Neuronal stem cell (in vitro differentiated cells): ENCODE data around the gene OSM.

ENCODE experiments used
- DNase-seq: peaks from one replicate; pipeline ENCODE4 v3.0.0-alpha.2; 2013; ENCODE audit warnings: low spot score
- H2AFZ ChIP-seq: one replicate; pipeline ENCODE4 v1.6.1; 2013; ENCODE audit warnings: mild to moderate bottlenecking, low read length, inconsistent platforms
- H2AK5ac ChIP-seq: 2 replicates; pipeline ENCODE4 v1.6.1; 2013; ENCODE audit warnings: low read depth, mild to moderate bottlenecking, inconsistent platforms, low read length, moderate library complexity, mixed read lengths
- H2BK120ac ChIP-seq: 2 replicates; pipeline ENCODE4 v1.6.1; 2013; ENCODE audit warnings: low read depth, mild to moderate bottlenecking, inconsistent platforms, low read length, moderate library complexity, mixed read lengths
- H2BK12ac ChIP-seq: one replicate; pipeline ENCODE4 v1.6.1; 2013; ENCODE audit warnings: low read length, inconsistent platforms
- H2BK15ac ChIP-seq: 2 replicates; pipeline ENCODE4 v1.6.1; 2013; ENCODE audit warnings: mild to moderate bottlenecking, low read length, inconsistent platforms, mixed read lengths
- H2BK5ac ChIP-seq: one replicate; pipeline ENCODE4 v1.6.1; 2013; ENCODE audit warnings: inconsistent platforms, mild to moderate bottlenecking, low read length, moderate library complexity
- H3K14ac ChIP-seq: one replicate; pipeline ENCODE4 v1.6.1; 2013; ENCODE audit warnings: low read length, inconsistent platforms
- H3K18ac ChIP-seq: 2 replicates; pipeline ENCODE4 v1.6.1; 2013; ENCODE audit warnings: low read length, inconsistent platforms
- H3K23ac ChIP-seq: 2 replicates; pipeline ENCODE4 v1.6.1; 2013; ENCODE audit warnings: low read depth, mild to moderate bottlenecking, mixed read lengths, low read length, inconsistent platforms; ENCODE audit not compliant: poor library complexity
- H3K27ac ChIP-seq: replicated peaks from 3 replicates; pipeline ENCODE4 v1.5.1; 2013; ENCODE audit warnings: low read length, inconsistent platforms
- H3K27me3 ChIP-seq, 3 experiments: 2 replicates each; pipeline ENCODE4 v1.6.1; 2013; ENCODE audit warnings: low read length in 3 of 3, mild to moderate bottlenecking in 2 of 3, inconsistent platforms in 1 of 3, low read depth in 1 of 3, mixed read lengths in 1 of 3, moderate library complexity in 1 of 3; ENCODE audit not compliant: control insufficient read depth in 3 of 3, insufficient read depth in 3 of 3
- H3K36me3 ChIP-seq, 2 donors: replicated peaks in 1 of 2; 2 replicates each; pipeline ENCODE4 v1.6.1; 2013; ENCODE audit warnings: low read length in 2 of 2; ENCODE audit not compliant: control insufficient read depth in 2 of 2, insufficient read depth in 2 of 2
- H3K4ac ChIP-seq: 2 replicates; pipeline ENCODE4 v1.6.1; 2013; ENCODE audit warnings: inconsistent platforms, mild to moderate bottlenecking, low read length, moderate library complexity
- H3K4me1 ChIP-seq, 2 donors: 1 replicate in 1 of 2; 2 replicates in 1 of 2; pipeline ENCODE4 v1.6.1; 2013; ENCODE audit warnings: low read length in 2 of 2, low read depth in 1 of 2; ENCODE audit not compliant: control insufficient read depth in 2 of 2, insufficient read depth in 1 of 2
- H3K4me2 ChIP-seq: one replicate; pipeline ENCODE4 v1.6.1; 2013; ENCODE audit warnings: mild to moderate bottlenecking, low read length, inconsistent platforms; ENCODE audit not compliant: insufficient read depth, poor library complexity, severe bottlenecking
- H3K4me3 ChIP-seq, 2 donors: 2 replicates each; pipeline ENCODE4 v1.5.1; 2013; ENCODE audit warnings: low read length in 2 of 2, mild to moderate bottlenecking in 2 of 2, inconsistent platforms in 1 of 2, moderate library complexity in 1 of 2
- H3K79me1 ChIP-seq: one replicate; pipeline ENCODE4 v1.6.1; 2013; ENCODE audit warnings: low read depth, mild to moderate bottlenecking, inconsistent platforms, low read length, moderate library complexity
- H3K9ac ChIP-seq: one replicate; pipeline ENCODE4 v1.6.1; 2013; ENCODE audit warnings: mild to moderate bottlenecking, low read depth, low read length, inconsistent platforms; ENCODE audit not compliant: poor library complexity
- H3K9me3 ChIP-seq, 2 donors: replicated peaks in 1 of 2; 2 replicates each; pipeline versions ENCODE3 to v1.6.1; 2013; ENCODE audit warnings: low read length in 2 of 2, mild to moderate bottlenecking in 2 of 2, inconsistent platforms in 1 of 2, low read depth in 1 of 2, mixed read lengths in 1 of 2, moderate library complexity in 1 of 2; ENCODE audit not compliant: control insufficient read depth in 2 of 2, insufficient read depth in 1 of 2
- H4K8ac ChIP-seq: one replicate; pipeline ENCODE4 v1.6.1; 2013; ENCODE audit warnings: low read depth, mild to moderate bottlenecking, inconsistent platforms, low read length, moderate library complexity
- H4K91ac ChIP-seq: one replicate; pipeline ENCODE4 v1.6.1; 2013; ENCODE audit warnings: low read length, low read depth, mild to moderate bottlenecking, inconsistent platforms; ENCODE audit not compliant: poor library complexity
- WGBS, 2 donors: extraction: QIAGEN DNeasy Blood & Tissue Kit; methylation state at CpG; one replicate each; pipeline ENCODE4 v1.1.7; 2013; ENCODE audit warnings: missing lambda C conversion rate in 2 of 2, mixed read lengths in 1 of 2; ENCODE audit not compliant: insufficient read length in 2 of 2, insufficient replicate concordance in 1 of 2; ENCODE audit errors: extremely low coverage in 2 of 2; 5-methylcytosine and 5-hydroxymethylcytosine counted together

Gene OSM

DNA sequence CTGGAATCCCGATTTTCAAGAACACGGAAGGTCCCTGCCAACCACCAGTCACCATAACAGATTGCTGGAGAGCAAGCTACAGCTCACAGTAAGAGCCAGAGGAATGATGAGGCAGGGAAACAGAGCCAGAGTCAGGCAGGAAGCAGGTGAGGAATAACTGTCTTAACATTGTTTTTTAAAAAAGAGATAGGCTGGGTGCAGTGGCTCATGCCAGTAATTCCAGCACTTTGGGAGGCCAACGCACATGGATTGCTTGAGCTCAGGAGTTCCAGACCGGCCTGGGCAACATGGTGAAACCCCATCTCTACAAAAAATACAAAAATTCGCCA lies 36.1 kb upstream of the OSM start:
- Histone ChIP-seq H3K9ac (no peak overlapping the region), H3K4me2 (no peak overlapping the region), H3K27me3 (no peaks in the 10 kb centered on the region), H3K23ac (no peak overlapping the region), H2BK5ac (no peak overlapping the region), H3K79me1 (no peaks in the 10 kb centered on the region), H4K91ac (no peak overlapping the region), H3K4me3 (no peak overlapping the region), H2BK12ac (no peak overlapping the region), H3K36me3 (peaks cover 0 to 4% of the 10 kb centered on the region in 2 donors), H3K9me3 (no peaks in the 10 kb centered on the region), H2AFZ (no peak overlapping the region), H2AK5ac (no peak overlapping the region), H3K4ac (no peak overlapping the region), H3K4me1 (peaks cover 4 to 8% of the 10 kb centered on the region in 2 donors), H3K27ac (no peak overlapping the region), H2BK15ac (no peak overlapping the region), H3K18ac (no peak overlapping the region), H2BK120ac (no peak overlapping the region), H3K14ac (no peak overlapping the region), H4K8ac (no peak overlapping the region)
- no peak for DNase-seq
- WGBS, 2 donors: no CpG with 5 or more reads among the region's 5 CpGs

DNA sequence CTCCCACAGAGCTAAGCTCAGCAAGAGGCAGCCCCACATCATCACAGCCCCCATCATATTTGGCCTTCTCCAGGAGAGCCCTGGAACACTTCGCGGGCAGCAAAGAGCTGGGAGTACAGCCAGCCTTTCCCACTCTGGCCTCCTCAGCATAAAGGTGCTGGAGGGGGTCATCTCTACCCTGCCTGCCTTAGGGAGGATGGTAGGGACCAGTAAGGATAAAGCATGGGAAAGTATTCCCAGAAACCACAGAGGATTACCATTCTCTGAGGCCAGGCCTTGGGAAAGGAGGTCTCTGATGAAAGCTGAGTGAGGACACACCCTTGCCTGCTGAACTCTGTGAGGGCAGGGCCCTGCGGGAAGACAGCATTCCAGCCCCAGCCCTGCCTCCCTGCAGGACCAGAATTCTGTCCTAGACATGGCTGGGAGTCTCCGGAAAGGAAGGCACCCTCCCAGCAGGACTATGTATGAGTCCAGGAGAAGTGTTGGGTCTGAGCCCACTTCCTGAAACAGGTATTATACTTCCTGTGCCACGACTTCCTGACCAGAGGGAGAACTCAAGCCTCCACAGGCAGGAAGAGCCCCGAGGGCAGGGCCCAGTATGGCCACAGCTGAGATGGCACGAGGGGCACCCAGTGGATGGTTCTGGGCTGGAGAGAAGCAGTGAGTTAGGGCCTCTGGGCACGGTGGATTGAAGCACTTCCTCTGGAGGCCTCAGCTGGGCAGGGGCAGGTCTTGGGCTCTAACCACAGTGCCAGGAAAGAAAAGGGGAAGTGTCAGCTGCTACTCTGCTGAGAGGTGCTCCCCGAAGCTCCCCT lies 35.6 kb upstream of the OSM start:
- Histone ChIP-seq H3K23ac (no peak overlapping the region), H2BK12ac (no peak overlapping the region), H2AK5ac (no peak overlapping the region), H3K9ac (no peak overlapping the region), H4K8ac (no peak overlapping the region), H3K79me1 (no peaks in the 10 kb centered on the region), H3K27me3 (no peaks in the 10 kb centered on the region), H3K14ac (no peak overlapping the region), H3K9me3 (no peaks in the 10 kb centered on the region), H3K4me2 (no peak overlapping the region), H3K4me1 (peaks cover 4 to 8% of the 10 kb centered on the region in 2 donors), H2BK5ac (no peak overlapping the region), H2BK15ac (no peak overlapping the region), H3K36me3 (peaks cover 0 to 4% of the 10 kb centered on the region in 2 donors), H2AFZ (no peak overlapping the region), H3K4ac (no peak overlapping the region), H3K18ac (no peak overlapping the region), H3K27ac (no peak overlapping the region), H4K91ac (peak overlapping the region; percentile 61), H2BK120ac (no peak overlapping the region), H3K4me3 (no peak overlapping the region)
- DNase-seq: no peak
- WGBS, 2 donors: no CpG with 5 or more reads among the region's 9 CpGs

DNA sequence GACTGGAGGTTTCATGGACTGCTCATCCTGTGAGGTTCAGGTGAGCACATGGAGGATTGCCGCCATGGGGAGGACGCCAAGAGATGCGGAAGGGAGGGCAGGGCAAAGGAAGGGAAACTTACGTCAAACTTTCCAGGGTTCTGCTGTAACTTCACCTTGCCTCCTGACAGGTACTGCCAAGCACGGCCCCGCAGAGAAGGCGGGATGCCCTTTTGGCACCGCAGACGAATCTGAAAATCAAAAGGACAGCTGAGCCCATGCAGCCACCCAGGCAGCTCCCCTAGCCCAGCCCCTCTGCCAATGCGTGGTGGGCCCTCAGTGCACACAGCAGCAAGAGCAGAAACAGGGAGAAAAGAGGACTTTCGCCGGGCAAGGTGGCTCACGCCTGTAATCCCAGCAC lies 32.7 kb upstream of the OSM start:
- Histone ChIP-seq H3K9me3 (no peaks in the 10 kb centered on the region), H3K36me3 (peaks cover under 1 to 11% of the 10 kb centered on the region in 2 donors), H3K4me1 (peaks cover 0 to 3% of the 10 kb centered on the region in 2 donors), H2BK5ac (no peak overlapping the region), H2BK15ac (no peak overlapping the region), H2AFZ (no peak overlapping the region), H3K9ac (no peak overlapping the region), H3K4ac (no peak overlapping the region), H4K8ac (no peak overlapping the region), H3K23ac (no peak overlapping the region), H4K91ac (no peak overlapping the region), H3K4me3 (no peak overlapping the region), H3K79me1 (peaks cover 2% of the 10 kb centered on the region), H3K18ac (peak overlapping the region; percentile 67), H2BK120ac (no peak overlapping the region), H3K14ac (no peak overlapping the region), H2BK12ac (no peak overlapping the region), H3K4me2 (no peak overlapping the region), H3K27me3 (no peaks in the 10 kb centered on the region), H2AK5ac (no peak overlapping the region), H3K27ac (no peak overlapping the region)
- no peak for DNase-seq
- no CpG with 5 or more reads among the region's 13 CpGs for WGBS, 2 donors

DNA sequence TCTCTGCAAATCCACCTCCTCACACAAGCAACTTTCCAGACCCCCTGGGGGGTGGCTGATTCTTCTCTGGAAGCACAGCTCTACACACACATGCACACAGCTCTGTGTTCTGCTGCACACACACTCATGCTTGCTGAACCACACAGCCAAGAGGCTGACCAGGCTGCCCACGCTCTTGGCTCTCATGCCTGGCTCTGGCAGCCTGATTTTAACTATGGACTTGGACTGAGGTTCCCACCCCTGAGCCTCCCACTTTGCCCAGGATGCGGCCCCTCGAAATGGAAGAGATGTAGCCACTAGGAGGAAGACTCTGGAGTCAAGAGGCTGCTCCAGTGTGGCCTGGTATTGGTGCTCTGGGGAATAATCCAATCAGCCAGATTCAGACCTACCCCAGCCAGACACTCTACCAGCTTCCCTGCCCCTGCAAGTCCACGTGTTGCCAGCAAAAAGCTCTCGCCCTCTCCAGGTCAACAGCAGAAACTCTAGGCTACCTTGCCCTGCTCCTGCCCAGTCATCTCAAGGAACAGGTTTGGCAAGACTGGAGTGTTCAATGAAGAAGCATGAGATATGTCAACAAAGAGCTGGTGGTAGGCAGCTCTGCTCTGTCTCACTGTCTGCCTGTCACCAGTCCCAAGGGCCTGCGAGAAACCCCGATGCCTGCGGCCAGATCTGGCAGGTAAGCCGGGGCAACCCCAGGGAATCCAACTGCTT lies 31.5 kb upstream of the OSM start:
- H2BK12ac ChIP-seq: no peak overlapping the region
- H4K91ac ChIP-seq: no peak overlapping the region
- no peak overlapping the region for H3K27ac ChIP-seq
- H3K14ac ChIP-seq: no peak overlapping the region
- peak overlapping the region; percentile 16 for H2BK5ac ChIP-seq
- H3K4ac ChIP-seq: no peak overlapping the region
- H3K4me1 ChIP-seq: peaks cover 0 to 3% of the 10 kb centered on the region in 2 donors
- H2AK5ac ChIP-seq: no peak overlapping the region
- peaks cover 2% of the 10 kb centered on the region for H3K79me1 ChIP-seq
- H2BK120ac ChIP-seq: no peak overlapping the region
- H3K4me2 ChIP-seq: no peak overlapping the region
- peaks cover 6 to 19% of the 10 kb centered on the region in 2 donors for H3K36me3 ChIP-seq
- no peak overlapping the region for H3K4me3 ChIP-seq
- no peak overlapping the region for H3K23ac ChIP-seq
- H4K8ac ChIP-seq: no peak overlapping the region
- H2AFZ ChIP-seq: no peak overlapping the region
- H3K27me3 ChIP-seq: no peaks in the 10 kb centered on the region
- no peaks in the 10 kb centered on the region for H3K9me3 ChIP-seq
- no CpG with 5 or more reads among the region's 9 CpGs for WGBS, 2 donors
- H3K9ac ChIP-seq: no peak overlapping the region
- H3K18ac ChIP-seq: no peak overlapping the region
- H2BK15ac ChIP-seq: no peak overlapping the region
- DNase-seq: no peak
